Suppressor macrophage treated with lipopolysaccharide for 1 hour (primary cell): ENCODE results near the gene MOGAT3.

Experiments used
- DNase-seq, 3 donors: peaks; one replicate each; pipeline ENCODE4 v3.0.0-alpha.2; 2020 to 2022

Gene MOGAT3

GRCh38 chr7:101233907-101234547, 33.2 kb upstream of the MOGAT3 start:
- DNase-seq, result no peak

- no peak for DNase-seq
Measured at GRCh38 chr7:101232141-101232850, 31.5 kb upstream of the MOGAT3 start.

DNA sequence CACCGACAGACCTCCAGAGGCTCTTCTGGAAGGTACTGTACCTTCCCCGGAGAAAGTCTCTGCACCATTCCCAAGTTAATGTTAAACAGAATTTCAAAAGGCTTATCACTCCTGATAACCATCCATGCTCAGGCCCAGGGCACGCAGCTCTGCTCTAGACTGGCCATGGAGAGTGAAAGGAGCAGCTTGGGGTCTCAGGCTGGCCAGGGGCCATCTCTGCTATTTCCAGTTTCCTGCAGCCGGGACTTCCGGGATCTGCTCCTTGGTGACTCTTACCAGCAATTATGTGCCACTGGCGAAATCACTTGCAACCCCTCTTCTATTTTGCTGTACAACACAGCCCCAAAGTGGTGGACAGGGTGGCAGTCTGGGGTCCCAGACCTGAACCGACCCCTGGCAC, 30.8 kb upstream of the MOGAT3 start:
- DNase-seq, result no peak

GRCh38 chr7:101226721-101227120, 25.9 kb upstream of the MOGAT3 start:
- no peak for DNase-seq

DNA sequence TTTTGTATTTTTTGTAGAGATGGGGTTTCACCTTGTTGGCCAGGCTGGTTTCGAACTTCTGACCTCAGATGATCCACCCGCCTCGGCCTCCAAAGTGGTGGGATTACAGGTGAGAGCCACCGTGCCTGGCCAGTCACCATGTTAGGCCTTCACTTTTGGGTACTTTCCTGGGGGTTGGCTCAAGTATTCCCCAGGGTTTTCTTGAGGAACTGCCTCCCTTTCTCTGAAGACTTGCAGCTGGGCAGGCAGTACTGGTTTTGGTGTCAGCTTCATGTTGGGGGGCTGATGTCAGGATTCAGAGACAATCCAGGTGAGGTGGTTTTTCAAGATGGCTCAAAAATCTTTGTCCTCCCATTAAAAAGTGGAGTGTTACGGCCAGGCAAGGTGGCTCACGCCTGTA, 24.8 kb upstream of the MOGAT3 start:
- no peak for DNase-seq

DNA sequence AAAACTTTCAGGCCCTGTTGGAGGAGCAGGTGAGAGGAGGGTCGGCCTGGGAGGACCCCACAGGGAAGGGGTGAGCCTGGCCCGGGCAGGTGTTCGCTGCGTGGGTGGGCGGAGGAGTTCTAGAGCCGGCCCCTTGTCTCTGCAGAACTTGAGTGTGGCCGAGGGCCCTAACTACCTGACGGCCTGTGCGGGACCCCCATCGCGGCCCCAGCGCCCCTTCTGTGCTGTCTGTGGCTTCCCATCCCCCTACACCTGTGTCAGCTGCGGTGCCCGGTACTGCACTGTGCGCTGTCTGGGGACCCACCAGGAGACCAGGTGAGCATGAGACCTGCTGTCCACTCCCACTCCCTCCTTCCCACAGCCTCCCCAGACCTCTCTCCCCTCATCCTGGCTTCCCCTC, 22.7 kb upstream of the MOGAT3 start:
- no peak for DNase-seq

GRCh38 chr7:101222275-101222830, 21.5 kb upstream of the MOGAT3 start:
- no peak for DNase-seq

GRCh38 chr7:101220295-101220694, 19.5 kb upstream of the MOGAT3 start:
- DNase-seq, result no peak

- no peak for DNase-seq
Measured at GRCh38 chr7:101218236-101219125, 17.6 kb upstream of the MOGAT3 start.

GRCh38 chr7:101217388-101218235, 16.8 kb upstream of the MOGAT3 start, which contains the start of the genes PLOD3 and ZNHIT1:
TSS of gene PLOD3 (minus strand) at chr7:101217581. CDS start at chr7:101217274, 307 bp downstream.
TSS of gene ZNHIT1 (plus strand) at chr7:101218165. CDS start at chr7:101218196, 31 bp downstream.
- DNase-seq, result peak; percentile 99 to 100 (median 100)

DNA sequence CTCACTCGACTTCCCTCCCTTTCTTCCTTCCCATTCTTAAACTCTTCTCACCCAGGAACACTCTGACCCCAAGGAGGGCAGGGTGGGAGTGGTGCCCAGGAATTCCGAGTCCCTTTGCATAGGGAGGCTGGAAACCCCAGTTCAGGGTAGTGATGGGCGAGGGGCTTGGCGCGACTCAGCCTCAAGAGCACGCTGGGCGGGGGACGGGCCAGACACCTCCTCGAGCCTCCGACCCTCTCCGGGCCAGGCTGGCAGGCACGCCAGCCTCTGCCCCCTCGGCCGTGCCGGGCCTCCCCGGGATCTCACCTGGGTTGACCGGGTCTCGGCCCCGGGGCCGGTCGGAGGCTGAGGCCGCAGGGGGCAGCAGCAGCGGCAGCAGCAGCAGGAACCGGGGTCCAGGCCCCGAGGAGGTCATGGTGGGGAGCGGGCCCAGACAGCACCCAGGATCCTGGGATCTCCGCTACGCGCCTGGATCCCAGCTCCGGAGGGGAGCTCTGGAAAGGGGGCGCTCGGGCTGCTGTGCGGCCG, 16.1 kb upstream of the MOGAT3 start:
- DNase-seq, result no peak

- peak; percentile 52 to 64 (median 54) for DNase-seq
Measured at GRCh38 chr7:101216001-101216859, 15.4 kb upstream of the MOGAT3 start.

GRCh38 chr7:101212014-101212413, 11.2 kb upstream of the MOGAT3 start:
- no peak for DNase-seq

DNA sequence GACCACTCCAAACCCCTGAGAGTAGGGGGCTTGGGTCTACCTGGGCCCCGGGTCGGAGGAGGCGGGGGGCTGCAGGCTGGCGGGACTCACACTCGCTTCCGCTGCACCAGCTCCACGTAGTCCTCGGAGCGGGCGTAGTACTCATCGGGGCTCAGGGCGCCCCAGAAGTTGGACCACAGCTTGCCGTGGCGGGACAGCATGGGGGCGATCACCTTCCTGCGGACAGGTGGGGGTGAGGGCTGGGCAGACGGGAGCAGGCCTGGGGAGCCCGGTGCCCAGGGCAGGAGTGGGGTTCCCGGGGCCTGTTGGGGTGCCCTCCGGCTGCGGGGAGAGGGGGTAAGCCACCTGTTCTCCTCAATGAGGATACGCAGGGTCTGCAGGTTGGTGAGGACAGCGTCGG, 10.7 kb upstream of the MOGAT3 start:
- DNase-seq, result no peak

DNA sequence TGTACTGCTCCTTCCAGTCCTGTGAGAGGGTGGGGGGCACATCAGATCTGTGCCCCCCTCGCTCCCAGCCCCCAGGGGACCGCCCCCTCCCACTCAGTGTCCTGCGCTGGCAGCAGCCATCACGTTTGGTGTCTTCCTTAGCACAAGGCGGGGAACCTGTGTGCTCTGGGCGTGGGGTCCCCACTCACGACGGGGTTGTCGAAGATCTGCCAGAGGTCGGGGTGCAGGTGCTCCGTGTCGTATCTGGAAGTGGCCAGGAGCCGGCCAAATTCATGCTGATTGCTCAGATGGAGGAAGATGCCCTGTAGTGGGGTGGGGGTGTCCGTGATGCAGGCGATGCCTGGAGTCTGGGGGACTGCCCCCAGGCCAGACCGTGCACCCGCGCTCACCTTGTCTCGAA, 9.3 kb upstream of the MOGAT3 start:
- no peak for DNase-seq

GRCh38 chr7:101208794-101209193, 8.0 kb upstream of the MOGAT3 start:
- no peak for DNase-seq

- no peak for DNase-seq
Measured at GRCh38 chr7:101207459-101207858, 6.6 kb upstream of the MOGAT3 start.

- DNase-seq, result no peak
Measured at GRCh38 chr7:101206665-101207042, 5.8 kb upstream of the MOGAT3 start.

GRCh38 chr7:101205901-101206664, 5.2 kb upstream of the MOGAT3 start:
- no peak for DNase-seq
